Measurements from ENCODE around the gene CMTM1.
"Not testable (repeated sequence)": the region's sequence is repeated elsewhere in the genome, so short reads cannot be mapped to it uniquely, and the experiment has no call there.

CMTM1 gene

GRCh38 chr16:66610111-66610820 lies 44.0 kb downstream of the CMTM1 start:
- in situ Hi-C loops (cut with MboI; ENCODE audit: low sequenced_read_pairs): no loop called here

DNA sequence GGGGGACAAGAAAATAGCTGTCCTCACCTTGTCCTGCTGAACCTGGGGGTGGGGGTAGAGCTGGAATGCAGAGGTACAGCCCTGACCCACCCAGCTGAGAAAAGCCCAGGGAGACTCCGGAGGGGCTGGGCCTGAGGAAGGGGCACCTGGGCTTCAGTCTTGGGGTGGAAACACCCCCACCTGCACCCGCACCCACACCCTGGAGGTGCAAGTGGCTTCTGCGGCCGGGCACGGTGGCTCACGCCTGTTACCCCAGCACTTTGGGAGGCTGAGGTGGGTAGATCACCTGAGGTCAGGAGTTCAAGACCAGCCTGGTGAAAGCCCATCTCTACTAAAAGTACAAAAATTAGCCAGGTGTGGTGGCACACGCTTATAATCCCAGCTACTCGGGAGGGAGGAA lies 45.7 kb downstream of the CMTM1 start:
- in situ Hi-C loops (cut with MboI; ENCODE audit: low sequenced_read_pairs): not testable (repeated sequence)

- in situ Hi-C loops (cut with MboI; ENCODE audit: low sequenced_read_pairs): no loop called here
Observed at GRCh38 chr16:66612422-66612821, 46.2 kb downstream of the CMTM1 start.

- in situ Hi-C loops (cut with MboI; ENCODE audit: low sequenced_read_pairs): no loop called here
Observed at GRCh38 chr16:66614161-66614802, 48.0 kb downstream of the CMTM1 start.

DNA sequence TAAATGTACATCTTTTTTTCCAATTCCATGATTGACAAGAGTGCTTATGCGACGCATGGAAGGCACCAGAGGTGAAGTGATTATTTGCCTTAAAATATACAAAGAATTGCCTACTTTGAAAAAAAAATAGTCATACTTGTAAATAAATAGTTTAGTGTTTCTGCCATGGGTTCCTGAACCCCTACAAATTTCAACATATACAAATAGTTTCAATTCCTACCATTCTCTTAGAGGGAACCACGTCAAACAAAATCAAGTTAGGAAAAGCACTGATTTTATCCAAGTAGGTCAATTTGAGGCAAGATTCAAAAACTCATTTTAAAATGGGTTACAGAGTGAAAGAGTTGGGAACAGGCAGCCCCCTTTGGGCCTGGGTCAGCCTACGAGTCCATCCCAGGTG lies 49.9 kb downstream of the CMTM1 start:
- in situ Hi-C loops (cut with MboI; ENCODE audit: low sequenced_read_pairs): no loop called here

- in situ Hi-C loops (cut with MboI; ENCODE audit: low sequenced_read_pairs): no loop called here
Observed at GRCh38 chr16:66616592-66616991, 50.4 kb downstream of the CMTM1 start.

DNA sequence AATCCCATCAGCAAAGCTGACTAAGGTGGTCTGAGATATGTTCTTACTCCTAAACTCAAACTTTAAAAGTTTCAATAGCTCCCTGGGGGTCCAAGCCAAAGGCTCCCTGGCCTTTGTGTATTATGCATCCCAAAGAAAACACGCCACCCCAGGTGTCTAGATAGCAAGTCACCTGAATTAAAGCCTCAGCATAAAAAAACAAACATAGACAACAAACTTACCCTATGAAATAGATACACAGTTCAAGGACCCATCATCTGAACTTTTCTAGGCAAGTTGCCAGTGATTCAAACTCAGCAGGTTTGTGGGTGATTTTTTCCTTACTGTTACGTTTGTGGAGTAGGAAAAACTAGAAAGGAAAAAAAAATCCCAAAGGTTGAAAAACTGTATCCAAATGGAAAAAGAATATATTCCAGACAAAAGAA lies 50.8 kb downstream of the CMTM1 start:
- in situ Hi-C loops (cut with MboI; ENCODE audit: low sequenced_read_pairs): no loop called here

DNA sequence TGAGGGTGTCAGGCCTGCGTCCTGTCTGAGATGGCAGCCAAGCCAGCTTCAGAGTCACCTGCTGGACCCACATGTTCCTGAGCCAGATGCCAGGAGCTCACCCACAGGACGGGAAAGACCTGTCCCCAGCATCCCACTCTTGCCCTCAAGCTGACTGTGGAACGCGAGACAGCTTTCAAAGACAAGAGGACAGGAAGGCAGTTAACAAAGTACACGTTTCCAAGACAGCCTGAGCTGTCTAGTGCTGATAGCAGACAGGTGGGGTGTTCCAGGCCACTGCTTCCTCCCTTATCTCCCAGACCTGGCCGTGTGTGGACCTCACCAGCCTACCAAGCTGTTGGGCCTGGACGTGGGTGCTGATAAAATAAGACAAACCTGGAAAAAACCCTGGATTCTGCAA lies 51.5 kb downstream of the CMTM1 start:
- in situ Hi-C loops (cut with MboI; ENCODE audit: low sequenced_read_pairs): no loop called here

GRCh38 chr16:66618588-66619375 lies 52.5 kb downstream of the CMTM1 start:
- in situ Hi-C loops (cut with MboI; ENCODE audit: low sequenced_read_pairs): no loop called here

DNA sequence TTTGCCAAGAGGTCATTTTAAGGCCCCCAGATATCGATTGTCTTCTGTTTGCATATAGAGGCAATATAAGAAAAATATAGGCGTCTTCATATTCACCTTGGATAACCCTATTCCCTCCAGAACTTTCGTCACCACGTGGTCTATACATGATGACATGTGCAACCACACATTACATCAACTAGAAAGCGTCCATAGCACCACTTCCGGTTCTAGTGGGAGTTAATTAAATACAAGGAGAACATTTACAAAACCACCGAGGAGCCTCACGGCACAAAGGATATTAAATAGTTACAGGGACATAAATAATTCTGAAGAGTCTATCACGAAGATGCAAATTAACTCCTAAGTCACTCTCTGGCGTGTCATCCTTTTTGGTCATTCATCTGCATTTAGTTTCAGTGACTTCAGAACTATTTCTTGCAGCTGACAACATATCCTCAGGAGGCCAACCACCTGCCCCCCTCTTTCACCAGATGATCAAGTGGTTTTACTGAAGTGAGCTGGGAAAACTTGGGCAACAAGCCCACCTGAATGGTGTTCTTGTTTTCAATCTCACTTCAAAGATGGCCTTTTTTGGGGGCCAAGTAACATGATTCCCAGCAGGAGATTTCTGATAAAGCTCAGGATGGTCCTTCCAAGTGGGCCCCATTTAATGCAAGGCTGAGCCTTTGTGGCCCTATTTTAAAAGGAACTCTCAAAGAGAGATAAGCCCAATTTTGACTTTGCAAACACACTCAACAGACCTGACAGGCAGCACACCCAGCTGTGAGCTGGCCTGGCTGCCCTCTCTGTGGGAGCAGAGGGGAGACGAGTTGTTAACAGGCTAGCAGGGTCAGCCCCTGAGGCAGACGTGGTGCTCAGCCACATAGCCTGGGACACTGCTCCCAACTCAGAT lies 53.5 kb downstream of the CMTM1 start:
- in situ Hi-C loops (cut with MboI; ENCODE audit: low sequenced_read_pairs): no loop called here

GRCh38 chr16:66620429-66620795 lies 54.2 kb downstream of the CMTM1 start:
- in situ Hi-C loops (cut with MboI; ENCODE audit: low sequenced_read_pairs): no loop called here

- in situ Hi-C loops (cut with MboI; ENCODE audit: low sequenced_read_pairs): no loop called here
Observed at GRCh38 chr16:66621973-66622372, 55.7 kb downstream of the CMTM1 start.

DNA sequence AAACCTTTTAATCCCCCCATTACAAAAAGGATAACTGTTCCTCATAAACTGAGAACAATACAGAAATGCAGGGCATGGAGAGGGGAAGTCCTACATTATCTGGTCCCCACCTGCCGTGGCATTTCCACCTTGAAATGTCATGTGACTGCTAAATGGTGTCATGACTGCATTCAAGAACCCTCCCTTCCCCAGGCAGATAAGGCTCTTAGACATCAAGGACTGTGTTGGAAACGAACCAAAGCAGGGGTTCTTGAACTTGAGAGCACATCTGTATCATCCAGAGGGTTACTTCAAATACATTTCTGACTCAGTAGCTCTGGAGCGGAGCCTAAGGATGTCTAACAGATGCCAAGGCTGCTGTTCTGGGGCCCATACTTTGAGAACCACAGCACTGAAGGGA lies 56.6 kb downstream of the CMTM1 start:
- in situ Hi-C loops (cut with MboI; ENCODE audit: low sequenced_read_pairs): no loop called here

- in situ Hi-C loops (cut with MboI; ENCODE audit: low sequenced_read_pairs): no loop called here
Observed at GRCh38 chr16:66623755-66624154, 57.5 kb downstream of the CMTM1 start.

- in situ Hi-C loops (cut with MboI; ENCODE audit: low sequenced_read_pairs): not testable (repeated sequence)
Observed at GRCh38 chr16:66627611-66628378, 61.6 kb downstream of the CMTM1 start.
